Measurements from ENCODE around the gene WAPL. TPM values are rescaled to one million over a fixed set of nuclear protein-coding genes. Genes with fewer than 3 reads are reported as not detected.

The WAPL gene
- total and polyA plus RNA-seq, 2 of the 4 experiments (the other 2 are of a cell fraction): 11.5 to 31.7 TPM

GRCh38 chr10:86533328-86533727 is 11.7 kb upstream of the WAPL start:
- no peak overlapping the region for H2AFZ ChIP-seq (replicated peaks; ENCODE audit: low read length, poor library complexity)
- H2BK15ac ChIP-seq (ENCODE audit: low read depth, low read length): no peak overlapping the region
- no peaks in the 10 kb centered on the region for H4K20me1 ChIP-seq (ENCODE audit: insufficient read depth, low read length)
- in situ Hi-C loops (cut with MboI; ENCODE audit: low sequenced_read_pairs) (no loop called here), intact Hi-C loops (cut with micrococcal nuclease) (no loop called here), dilution Hi-C loops (cut with HindIII; ENCODE audit: low sequenced_read_pairs, unreplicated experiment) (no loop called here)
- ATAC-seq (ENCODE audit: low read depth) (no peak), DNase-seq (no peak)
- peaks cover 6% of the 10 kb centered on the region; the same call in 1 of the 2 replicates for H3K27me3 ChIP-seq (ENCODE audit: control insufficient read depth, insufficient read depth, low read length)
- H3K4me2 ChIP-seq (ENCODE audit: low read depth, low read length): no peak overlapping the region
- TF ChIP-seq MAZ (IDR thresholded peaks at IDR 0.05; ENCODE audit: borderline replicate concordance, low read depth, low read length): no peak
- no peak for TF ChIP-seq MXI1 (IDR thresholded peaks at IDR 0.05; ENCODE audit: borderline replicate concordance, low read depth, low read length)
- no peak for TF ChIP-seq NFE2L2 (IDR thresholded peaks at IDR 0.05; ENCODE audit: low read depth, low read length)
- no peak for TF ChIP-seq CTCF (conservative IDR thresholded peaks at IDR 0.05; ENCODE audit: low read depth, low read length)
- TF ChIP-seq FOS (IDR thresholded peaks at IDR 0.05; ENCODE audit: low read depth, low read length): no peak
- no peak for TF ChIP-seq BHLHE40 (IDR thresholded peaks at IDR 0.05; ENCODE audit: low read depth, low read length)
- TF ChIP-seq RAD21 (IDR thresholded peaks at IDR 0.05; ENCODE audit: low read length): no peak
- TF ChIP-seq SMC3 (IDR thresholded peaks at IDR 0.05; ENCODE audit: low read depth, low read length): no peak
- no peak for TF ChIP-seq MAFK (IDR thresholded peaks at IDR 0.05; ENCODE audit: low read depth, low read length)
- TF ChIP-seq CEBPB (IDR thresholded peaks at IDR 0.05; ENCODE audit: low read depth, low read length): no peak
- TF ChIP-seq POLR2A (IDR thresholded peaks at IDR 0.05; ENCODE audit: low read depth, low read length): no peak
- TF ChIP-seq RCOR1 (IDR thresholded peaks at IDR 0.05; ENCODE audit: insufficient replicate concordance, low read length): no peak
- no peak for TF ChIP-seq CHD1 (IDR thresholded peaks at IDR 0.05; ENCODE audit: low read depth, low read length)
- TF ChIP-seq ELK1 (IDR thresholded peaks at IDR 0.05; ENCODE audit: borderline replicate concordance, low read depth, low read length): no peak
- H4K5ac ChIP-seq (ENCODE audit: low read depth, low read length): no peak overlapping the region
- no peaks in the 10 kb centered on the region for H3K36me3 ChIP-seq (ENCODE audit: control insufficient read depth, insufficient read depth, low read length)
- no peak overlapping the region for H3K9ac ChIP-seq (ENCODE audit: low read depth, low read length)
- H2AK9ac ChIP-seq (replicated peaks; ENCODE audit: low read depth, low read length, poor library complexity): no peak overlapping the region
- H3K23ac ChIP-seq (ENCODE audit: low read depth, low read length): no peak overlapping the region
- H3K14ac ChIP-seq (replicated peaks; ENCODE audit: low read depth, low read length): no peak overlapping the region
- no peaks in the 10 kb centered on the region for H3K79me1 ChIP-seq (ENCODE audit: low read depth in 1 of 2, low read length in 2 of 2)
- 75% methylated on average over 2 of the region's 2 CpGs; no CpG with 5 or more reads in 1 of the 2 experiments for WGBS, 2 experiments (ENCODE audit: extremely low coverage in 2 of 2, insufficient read length in 1 of 2)
- no peak overlapping the region for H2BK5ac ChIP-seq (ENCODE audit: low read depth, low read length, poor library complexity, severe bottlenecking)
- H4K8ac ChIP-seq (ENCODE audit: low read depth in 2 of 2, low read length in 2 of 2): no peak overlapping the region
- H2BK20ac ChIP-seq (ENCODE audit: low read depth, low read length): no peak overlapping the region
- ChIA-PET CTCF (no interaction called here), POLR2A (ENCODE audit: unreplicated experiment) (no interaction called here)
- no peak overlapping the region for H3K4ac ChIP-seq (ENCODE audit: low read depth, low read length)
- no peak overlapping the region for H3K18ac ChIP-seq (ENCODE audit: low read depth, low read length)
- no peak overlapping the region for H3K27ac ChIP-seq (ENCODE audit: insufficient read depth, low read length)
- H3K9me3 ChIP-seq (ENCODE audit: control insufficient read depth, insufficient read depth, low read length): no peaks in the 10 kb centered on the region
- H3K4me1 ChIP-seq (ENCODE audit: control insufficient read depth, insufficient read depth, low read length): peaks cover 3% of the 10 kb centered on the region; the same call in 1 of the 2 replicates
- no peak overlapping the region for H2AK5ac ChIP-seq (ENCODE audit: low read depth, low read length)
- no TSS peak for BruUV-seq (replicated peaks)
- no peak overlapping the region for H4K91ac ChIP-seq (ENCODE audit: insufficient read depth, low read depth, low read length)
- H3K56ac ChIP-seq (ENCODE audit: extremely low read depth, insufficient read depth, low read length): no peak overlapping the region
- no peaks in the 10 kb centered on the region; the same call in 1 of the 2 replicates for H3K9me1 ChIP-seq (ENCODE audit: insufficient read depth, low read length)
- no peak overlapping the region for H3K4me3 ChIP-seq (ENCODE audit: insufficient read depth, low read depth, low read length)
- no peak overlapping the region for H2BK120ac ChIP-seq (ENCODE audit: low read depth, low read length)

All from IMR-90 (cell line).